GM19468 (cell line): ENCODE data around the gene DDX4.

Experiments used
- ATAC-seq: cut with Tn5 transposase; IDR thresholded peaks from one replicate; pipeline ENCODE4 v1.9.1; 2021; ENCODE audit warnings: mild to moderate bottlenecking, moderate library complexity, moderate number of reproducible peaks; ENCODE audit not compliant: unreplicated experiment; ENCODE audit errors: extremely low read depth

DDX4 gene

GRCh38 chr5:55860709-55861108 lies 122.8 kb downstream of the DDX4 start:
- ATAC-seq = no peak

DNA sequence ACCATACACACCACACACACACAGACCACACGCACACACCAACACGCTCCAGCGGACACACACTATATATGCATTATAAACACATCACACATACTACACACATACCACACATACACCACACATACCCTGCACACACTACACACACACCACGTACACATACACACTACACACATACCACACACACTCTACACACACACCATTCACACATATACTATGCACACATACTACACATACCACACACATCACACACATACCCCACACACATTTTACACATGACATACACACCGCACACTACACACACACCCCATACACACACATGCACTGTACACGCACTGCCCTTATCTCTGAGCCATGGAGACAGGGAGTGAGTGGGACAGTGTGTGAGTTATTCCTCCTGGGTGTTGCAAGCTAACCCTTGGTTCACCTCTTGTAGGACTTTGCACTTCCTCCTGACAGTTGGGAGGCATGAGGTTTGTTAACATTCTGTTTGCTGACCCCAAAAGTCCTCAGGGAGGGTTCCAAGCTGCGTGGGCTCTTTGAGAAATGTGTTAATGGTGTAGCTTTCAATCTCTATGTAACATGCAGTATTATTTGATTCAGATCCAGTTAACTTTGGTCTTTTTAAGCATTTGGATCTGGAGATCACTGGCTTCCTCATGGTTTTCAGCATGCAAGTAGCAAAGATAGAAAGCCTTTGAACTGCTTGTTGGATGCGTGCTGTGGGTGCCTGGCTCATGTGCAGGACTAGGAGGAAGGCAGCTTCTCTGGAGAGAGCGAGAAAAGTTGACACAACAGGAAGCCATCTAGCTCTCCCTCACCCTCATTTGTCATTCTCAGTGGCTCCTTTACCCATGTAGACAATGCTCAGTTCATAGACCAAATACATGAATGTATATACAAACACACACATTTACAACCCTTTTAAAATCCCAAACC lies 127.0 kb downstream of the DDX4 start:
- ATAC-seq = no peak

DNA sequence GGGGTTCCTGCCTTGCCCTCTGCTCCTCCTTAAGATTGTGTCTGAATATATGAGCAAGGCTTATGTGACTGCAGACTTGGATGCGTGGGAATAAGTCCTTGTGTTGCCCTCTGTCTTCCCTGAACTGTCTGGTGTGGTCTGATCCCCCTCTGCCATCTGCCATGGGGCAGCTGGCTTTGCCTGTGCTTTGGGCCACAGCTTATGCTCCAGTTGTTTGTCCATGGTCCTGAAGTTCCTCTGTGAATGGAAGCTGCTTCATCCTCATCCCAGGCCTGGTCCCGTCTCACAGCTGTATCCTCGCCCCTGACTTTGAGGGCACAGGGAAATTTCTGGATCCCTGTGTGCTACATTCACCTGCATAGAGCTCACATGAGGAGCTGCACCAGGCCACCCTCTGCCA lies 128.0 kb downstream of the DDX4 start:
- ATAC-seq = no peak

DNA sequence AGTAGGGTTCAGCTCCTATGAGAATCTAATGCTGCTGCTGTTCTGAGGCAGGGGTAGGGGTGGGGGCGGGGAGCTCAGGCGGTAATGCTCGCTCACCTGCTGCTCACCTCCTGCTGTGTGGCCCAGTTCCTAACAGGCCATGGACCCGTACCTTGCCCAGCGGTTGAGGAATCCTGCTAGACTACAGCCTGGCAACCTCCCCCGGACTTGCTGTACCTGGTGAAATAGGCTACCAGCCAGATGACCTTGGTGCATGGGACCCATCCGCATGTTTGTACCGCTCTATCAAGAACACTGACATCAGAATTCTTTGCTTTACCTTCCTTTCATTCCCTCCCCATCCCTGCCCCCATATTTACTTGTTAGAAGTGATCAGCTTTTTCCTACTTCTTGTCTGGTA lies 128.6 kb downstream of the DDX4 start:
- ATAC-seq = no peak
